A549 (cell line): ENCODE data around the gene PDK3. TPM values are rescaled to one million over a fixed set of nuclear protein-coding genes. Genes with fewer than 3 reads are reported as not detected.

Experiments
- ATAC-seq, 2 experiments: fragments of 200-7000 bp in 1 of 2; fragments of >200 bp in 1 of 2; cut with Nextera tagmentation in 1 of 2; cut with Tn5 transposase in 1 of 2; 3 replicates each; pipeline versions ENCODE4 v1.8.0 to v1.9.1; 2018 to 2020; ENCODE audit warnings: mild to moderate bottlenecking in 1 of 2, moderate library complexity in 1 of 2
- CTCF ChIA-PET: fragments of 300-600 bp; sonication (Branson Sonifier 250); formaldehyde crosslinking; extraction: SDS; loops from one replicate; lab custom pipeline; 2021; ENCODE audit warnings: antibody characterized with exemption, inconsistent platforms; lab: Yijun Ruan, JAX
- POLR2A ChIA-PET: fragments of 350-600 bp; formaldehyde crosslinking; extraction: SDS; loops from one replicate; lab custom pipeline; 2021; ENCODE audit warnings: antibody characterized with exemption, inconsistent platforms; lab: Yijun Ruan, JAX
- DNase-seq, 2 experiments: peaks; one replicate each; pipeline versions ENCODE4 v3.0.0 to v3.0.0-alpha.2; 2011 to 2016; ENCODE audit warnings: low read depth in 1 of 2, low spot score in 1 of 2
- FAIRE-seq: peaks from 2 replicates; lab custom pipeline; 2011; peaks lifted over from hg19 to GRCh38; lab: Jason Lieb, UNC
- H3K27ac ChIP-seq, 2 experiments: fragments of >200 bp; sonication (Bioruptor Twin); formaldehyde crosslinking; 3 replicates each; pipeline ENCODE4 v1.5.1; 2016 to 2017
- H3K4me1 ChIP-seq: fragments of >200 bp; sonication (Bioruptor Twin); formaldehyde crosslinking; 3 replicates; pipeline ENCODE4 v1.6.1; 2016
- H3K4me2 ChIP-seq: fragments of >200 bp; sonication (Bioruptor Twin); formaldehyde crosslinking; 3 replicates; pipeline ENCODE4 v1.6.1; 2016
- H3K4me3 ChIP-seq: fragments of >200 bp; sonication (Bioruptor Twin); formaldehyde crosslinking; 3 replicates; pipeline ENCODE4 v1.5.1; 2016
- H3K9me3 ChIP-seq: fragments of >200 bp; sonication (Bioruptor Twin); formaldehyde crosslinking; 3 replicates; pipeline ENCODE4 v1.6.1; 2016
- BHLHE40 ChIP-seq: IDR thresholded peaks from 2 replicates; pipeline ENCODE4 v1.6.1; 2012; ENCODE audit warnings: low read depth, low read length, inconsistent platforms
- CBX8 ChIP-seq: fragments of 200-600 bp; sonication (generic); IDR thresholded peaks from 2 replicates; pipeline ENCODE4 v1.6.1; 2016
- CEBPB ChIP-seq, 2 experiments: fragments of >200 bp in 1 of 2; sonication (Bioruptor Twin) in 1 of 2; formaldehyde crosslinking in 1 of 2; IDR thresholded peaks; 2 replicates each; pipeline ENCODE4 v1.6.1; 2012 to 2016
- FOSL2 ChIP-seq, 2 experiments: fragments of 450-650 bp in 1 of 2; fragments of >200 bp in 1 of 2; sonication (Bioruptor Twin) in 1 of 2; formaldehyde crosslinking; IDR thresholded peaks; 2 replicates each; pipeline versions ENCODE4 v1.5.0 to v1.6.1; 2016 to 2020; ENCODE audit warnings: mild to moderate bottlenecking in 1 of 2, moderate library complexity in 1 of 2
- HES2 ChIP-seq: fragments of >200 bp; sonication (Bioruptor Twin); formaldehyde crosslinking; IDR thresholded peaks from 2 replicates; pipeline ENCODE4 v1.6.1; 2016
- HOXA7 ChIP-seq: fragments of 250-450 bp; sonication (Bioruptor Pico); IDR thresholded peaks from 2 replicates; pipeline ENCODE4 v1.5.0; 2020; ENCODE audit warnings: mild to moderate bottlenecking, moderate library complexity
- HOXB5 ChIP-seq: fragments of 250-450 bp; sonication (Bioruptor Pico); IDR thresholded peaks from 2 replicates; pipeline ENCODE4 v1.5.0; 2020; ENCODE audit warnings: mild to moderate bottlenecking, moderate library complexity
- JUN ChIP-seq, 2 experiments: fragments of >200 bp; sonication (Bioruptor Twin); formaldehyde crosslinking; IDR thresholded peaks; 2 replicates in 1 of 2; 3 replicates in 1 of 2; pipeline ENCODE4 v1.6.1; 2016 to 2017
- MYC ChIP-seq: IDR thresholded peaks from 2 replicates; pipeline ENCODE4 v1.6.1; 2012; ENCODE audit warnings: mild to moderate bottlenecking, inconsistent platforms, low read length, improper control_type of control experiment, borderline replicate concordance
- NFE2L2 ChIP-seq: fragments of 150-350 bp; conservative IDR thresholded peaks from 2 replicates; pipeline ENCODE4 v1.6.1; 2014; ENCODE audit warnings: low read length
- RCOR1 ChIP-seq: fragments of 150-350 bp; IDR thresholded peaks from 2 replicates; pipeline ENCODE4 v1.6.1; 2014; ENCODE audit warnings: antibody characterized with exemption, low read length, low read depth
- REST ChIP-seq: fragments of 200-600 bp; sonication (generic); IDR thresholded peaks from 2 replicates; pipeline ENCODE4 v1.6.1; 2016; ENCODE audit warnings: antibody characterized with exemption, mild to moderate bottlenecking, moderate library complexity
- USF2 ChIP-seq: fragments of 450-650 bp; IDR thresholded peaks from 2 replicates; pipeline ENCODE4 v1.6.1; 2014; ENCODE audit warnings: antibody characterized with exemption
- ZFP36 ChIP-seq: fragments of 450-650 bp; IDR thresholded peaks from 2 replicates; pipeline ENCODE4 v1.6.1; 2014; ENCODE audit warnings: borderline replicate concordance; ENCODE audit not compliant: partially characterized antibody
- ZNF302 ChIP-seq: fragments of 250-450 bp; sonication (Bioruptor Pico); IDR thresholded peaks from 2 replicates; pipeline ENCODE4 v1.9.0; 2021; ENCODE audit warnings: inconsistent platforms, mild to moderate bottlenecking, moderate library complexity
- WGBS: methylation state at CpG from one replicate; pipeline ENCODE4 v1.1.6; 2017; ENCODE audit errors: missing lambda C conversion rate; 5-methylcytosine and 5-hydroxymethylcytosine counted together
- polyA plus RNA-seq, 4 experiments: library from polyadenylated mRNA; depleted of rRNA in 3 of 4; stranded (reverse); fragments of >200 nt; fragmentation: RNase III in 1 of 4; extraction: RNeasy Plus Mini Kit Qiagen cat#74134 plus additional on column Dnase treatment in 1 of 4; gene quantifications; 2 replicates in 3 of 4; 3 replicates in 1 of 4; pipeline ENCODE4 v1.2.3, GENCODE V29; 2011 to 2017

The PDK3 gene
- polyA plus RNA-seq, 2 of the 4 experiments (the other 2 are of a cell fraction) = 5.3 to 14.1 TPM

- ATAC-seq = no peak
- 75% methylated on average over 9 of the region's 9 CpGs for WGBS
- no peak overlapping the region for H3K27ac ChIP-seq
- no peak for FAIRE-seq
- DNase-seq = no peak
- ChIA-PET CTCF (interaction anchor here (1.3 kb wide), 1 partner anchor 19 kb away, joined by 4 read pairs; no protein-coding TSS in a partner anchor), POLR2A (no interaction called here)
- H3K4me2 ChIP-seq = no peak overlapping the region
- H3K4me1 ChIP-seq = no peaks in the 10 kb centered on the region
- no peak for TF ChIP-seq CEBPB (IDR thresholded peaks at IDR 0.05)
- no peak for TF ChIP-seq FOSL2 (IDR thresholded peaks at IDR 0.05)
- no peak for TF ChIP-seq FOSL2 (CRISPR knock-in tag; IDR thresholded peaks at IDR 0.05)
- TF ChIP-seq ZFP36 = no peak
- no peak for TF ChIP-seq JUN (IDR thresholded peaks at IDR 0.05)
- TF ChIP-seq USF2 = no peak
- no peak overlapping the region for H3K4me3 ChIP-seq
- no peaks in the 10 kb centered on the region for H3K9me3 ChIP-seq
These were observed 14.8 kb downstream of the PDK3 start for GRCh38 chrX:24479924-24480323.

- Histone ChIP-seq H3K4me2 (no peak overlapping the region), H3K27ac (no peak overlapping the region), H3K9me3 (no peaks in the 10 kb centered on the region), H3K4me1 (no peaks in the 10 kb centered on the region; the same call in 2 of the 3 replicates), H3K4me3 (no peak overlapping the region)
- ATAC-seq (no peak), FAIRE-seq (no peak), DNase-seq (no peak)
- CTCF ChIA-PET = interaction anchor here (1.3 kb wide), 1 partner anchor 18 kb away, joined by 4 read pairs; no protein-coding TSS in a partner anchor
- POLR2A ChIA-PET = no interaction called here
- 88% methylated on average over 5 of the region's 5 CpGs for WGBS
- TF ChIP-seq REST (no peak), CBX8 (no peak), ZFP36 (no peak)
These were observed 15.3 kb downstream of the PDK3 start for GRCh38 chrX:24480400-24480865.

GRCh38 chrX:24482823-24483415 is 17.8 kb downstream of the PDK3 start:
- Histone ChIP-seq H3K9me3 (no peaks in the 10 kb centered on the region), H3K27ac (no peak overlapping the region), H3K4me1 (peaks cover 14% of the 10 kb centered on the region), H3K4me3 (no peak overlapping the region), H3K4me2 (no peak overlapping the region)
- ChIA-PET CTCF (interaction anchor here (0.8 to 1.8 kb wide), 2 partner anchors 16 to 87 kb away, joined by 4 to 5 read pairs; no protein-coding TSS in a partner anchor), POLR2A (no interaction called here)
- WGBS = 86% methylated on average over 3 of the region's 3 CpGs
- FAIRE-seq = no peak
- TF ChIP-seq BHLHE40 (no peak), USF2 (no peak), HOXA7 (CRISPR knock-in tag) (no peak), HES2 (no peak), RCOR1 (no peak), ZNF302 (no peak), MYC (no peak), NFE2L2 (no peak), HOXB5 (CRISPR knock-in tag) (no peak), JUN (IDR thresholded peaks at IDR 0.05) (no peak)
- TF ChIP-seq, all 56 proteins: peak for 0
- no peak for ATAC-seq
- DNase-seq = no peak
